Upper lobe of left lung (tissue), 4 donors: ENCODE data around the gene POFUT1.

Experiments
- CTCF ChIP-seq, 6 experiments: fragments of 450-650 bp in 4 of 6; fragments of 200-600 bp in 2 of 6; sonication (generic) in 2 of 6; IDR thresholded peaks; one replicate each; pipeline ENCODE4 v1.5.1; 2016 to 2019; ENCODE audit warnings: antibody characterized with exemption in 6 of 6
- EP300 ChIP-seq, 4 donors: sonication (generic); formaldehyde crosslinking; IDR thresholded peaks; one replicate each; pipeline ENCODE4 v1.5.1; 2017; ENCODE audit warnings: antibody characterized with exemption in 4 of 4, control low read depth in 2 of 4
- POLR2A ChIP-seq, 4 donors: fragments of 450-650 bp; IDR thresholded peaks; one replicate each; pipeline ENCODE4 v1.5.1; 2016 to 2017; ENCODE audit warnings: antibody characterized with exemption in 4 of 4, mild to moderate bottlenecking in 2 of 4
- POLR2AphosphoS5 ChIP-seq, 2 donors: sonication (generic); formaldehyde crosslinking; IDR thresholded peaks; one replicate each; pipeline ENCODE4 v1.5.1; 2017; ENCODE audit warnings: antibody characterized with exemption in 2 of 2

- TF ChIP-seq CTCF (IDR thresholded peaks at IDR 0.05) (no peak), POLR2A (IDR thresholded peaks at IDR 0.05) (no peak), EP300 (IDR thresholded peaks at IDR 0.05) (no peak), POLR2AphosphoS5 (IDR thresholded peaks at IDR 0.05) (no peak)
Observed at GRCh38 chr20:32162351-32162750, 45.3 kb upstream of the POFUT1 start.
